Loucy (cell line): ENCODE data around the gene C9orf78.

Experiments used
- H2AFZ ChIP-seq: fragments of 200-600 bp; sonication (generic); 2 replicates; pipeline ENCODE4 v1.6.0; 2016; ENCODE audit warnings: antibody characterized with exemption, mild to moderate bottlenecking, low read length, moderate library complexity
- H3F3A ChIP-seq: fragments of 200-600 bp; 2 replicates; pipeline ENCODE4 v1.6.0; 2016; ENCODE audit warnings: antibody characterized with exemption, low read depth, mild to moderate bottlenecking
- H3K27me3 ChIP-seq: fragments of 200-600 bp; sonication (generic); 2 replicates; pipeline ENCODE4 v1.6.1; 2014; ENCODE audit warnings: low read length, mild to moderate bottlenecking; ENCODE audit not compliant: insufficient read depth, poor library complexity, severe bottlenecking
- H3K36me3 ChIP-seq: fragments of 200-600 bp; sonication (generic); 2 replicates; pipeline ENCODE4 v1.6.1; 2016; ENCODE audit warnings: low read length; ENCODE audit not compliant: insufficient read depth
- H3K4me1 ChIP-seq: fragments of 200-600 bp; sonication (generic); 2 replicates; pipeline ENCODE4 v1.5.1; 2014; ENCODE audit warnings: low read length, mild to moderate bottlenecking; ENCODE audit not compliant: insufficient read depth, poor library complexity, severe bottlenecking
- H3K4me2 ChIP-seq: fragments of 200-600 bp; sonication (generic); 2 replicates; pipeline ENCODE4 v1.6.0; 2014; ENCODE audit warnings: antibody characterized with exemption, low read length, low read depth, mild to moderate bottlenecking; ENCODE audit not compliant: poor library complexity, severe bottlenecking
- H3K4me3 ChIP-seq: fragments of 200-600 bp; sonication (generic); 2 replicates; pipeline ENCODE4 v1.5.1; 2014; ENCODE audit warnings: low read length, mild to moderate bottlenecking, mixed read lengths; ENCODE audit not compliant: poor library complexity, severe bottlenecking
- H3K79me2 ChIP-seq: fragments of 200-600 bp; sonication (generic); 2 replicates; pipeline ENCODE4 v1.6.1; 2014; ENCODE audit warnings: low read length; ENCODE audit not compliant: insufficient read depth
- H3K9ac ChIP-seq: fragments of 200-600 bp; sonication (generic); 2 replicates; pipeline ENCODE4 v1.6.0; 2014; ENCODE audit warnings: mild to moderate bottlenecking, low read depth, low read length, moderate library complexity; ENCODE audit not compliant: poor library complexity, severe bottlenecking
- H3K9me2 ChIP-seq: fragments of 200-600 bp; sonication (generic); replicated peaks from 2 replicates; pipeline ENCODE4 v1.6.1; 2016; ENCODE audit warnings: low read depth, low read length, mixed read lengths
- H3K9me3 ChIP-seq: fragments of 200-600 bp; sonication (generic); 2 replicates; pipeline ENCODE4 v1.6.1; 2014; ENCODE audit warnings: mild to moderate bottlenecking, antibody characterized with exemption, low read length, low read depth; ENCODE audit not compliant: insufficient read depth
- H4K20me1 ChIP-seq: fragments of 200-600 bp; sonication (generic); 2 replicates; pipeline ENCODE4 v1.6.0; 2014; ENCODE audit warnings: antibody characterized with exemption, low read length, mild to moderate bottlenecking; ENCODE audit not compliant: insufficient read depth, poor library complexity, severe bottlenecking
- EZH2phosphoT487 ChIP-seq: fragments of 200-600 bp; IDR thresholded peaks from 2 replicates; pipeline ENCODE4 v1.6.1; 2018; ENCODE audit warnings: antibody characterized with exemption, mild to moderate bottlenecking, moderate library complexity, borderline replicate concordance
- TF ChIP-seq, protein P1 (sequence below): fragments of 200-600 bp; sonication (generic); conservative IDR thresholded peaks from 2 replicates; pipeline ENCODE4 v1.5.1; 2014; ENCODE audit warnings: mild to moderate bottlenecking, antibody characterized with exemption, low read length

The C9orf78 gene

DNA sequence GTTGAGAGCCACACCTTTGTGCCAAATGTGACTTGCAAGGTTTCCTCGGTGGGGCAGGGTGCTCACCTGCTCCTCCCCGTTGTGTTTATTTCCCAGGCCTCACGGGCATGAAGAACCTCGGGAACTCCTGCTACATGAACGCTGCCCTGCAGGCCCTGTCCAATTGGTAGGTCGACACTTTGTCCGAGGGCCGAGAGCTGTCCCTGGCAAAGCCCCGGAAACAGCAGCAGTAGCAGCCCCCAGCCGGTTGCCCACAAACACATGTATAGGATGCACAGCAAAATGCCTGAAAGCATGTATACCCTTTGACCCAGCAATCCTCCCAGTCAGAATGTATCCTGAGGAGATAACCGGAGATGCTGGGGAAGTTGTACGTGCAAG lies 26.4 kb upstream of the C9orf78 start:
- peak overlapping the region; percentile 64 for H3K9ac ChIP-seq
- H3K36me3 ChIP-seq = peaks cover 9% of the 10 kb centered on the region; the same call in 1 of the 2 replicates
- H3K27me3 ChIP-seq = no peaks in the 10 kb centered on the region
- peak overlapping the region; percentile 27 for H3K4me2 ChIP-seq
- H3K9me2 ChIP-seq = no peaks in the 10 kb centered on the region
- H3K9me3 ChIP-seq = no peaks in the 10 kb centered on the region
- no peaks in the 10 kb centered on the region; the same call in 1 of the 2 replicates for H3K79me2 ChIP-seq
- no peaks in the 10 kb centered on the region for H4K20me1 ChIP-seq
- H3K4me3 ChIP-seq = no peak overlapping the region
- no peak for TF ChIP-seq EZH2phosphoT487
- TF ChIP-seq, protein P1, sequence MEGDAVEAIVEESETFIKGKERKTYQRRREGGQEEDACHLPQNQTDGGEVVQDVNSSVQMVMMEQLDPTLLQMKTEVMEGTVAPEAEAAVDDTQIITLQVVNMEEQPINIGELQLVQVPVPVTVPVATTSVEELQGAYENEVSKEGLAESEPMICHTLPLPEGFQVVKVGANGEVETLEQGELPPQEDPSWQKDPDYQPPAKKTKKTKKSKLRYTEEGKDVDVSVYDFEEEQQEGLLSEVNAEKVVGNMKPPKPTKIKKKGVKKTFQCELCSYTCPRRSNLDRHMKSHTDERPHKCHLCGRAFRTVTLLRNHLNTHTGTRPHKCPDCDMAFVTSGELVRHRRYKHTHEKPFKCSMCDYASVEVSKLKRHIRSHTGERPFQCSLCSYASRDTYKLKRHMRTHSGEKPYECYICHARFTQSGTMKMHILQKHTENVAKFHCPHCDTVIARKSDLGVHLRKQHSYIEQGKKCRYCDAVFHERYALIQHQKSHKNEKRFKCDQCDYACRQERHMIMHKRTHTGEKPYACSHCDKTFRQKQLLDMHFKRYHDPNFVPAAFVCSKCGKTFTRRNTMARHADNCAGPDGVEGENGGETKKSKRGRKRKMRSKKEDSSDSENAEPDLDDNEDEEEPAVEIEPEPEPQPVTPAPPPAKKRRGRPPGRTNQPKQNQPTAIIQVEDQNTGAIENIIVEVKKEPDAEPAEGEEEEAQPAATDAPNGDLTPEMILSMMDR = no peak
- no peak overlapping the region for H2AFZ ChIP-seq
- no peaks in the 10 kb centered on the region for H3F3A ChIP-seq
- H3K4me1 ChIP-seq = peaks cover 64% of the 10 kb centered on the region

DNA sequence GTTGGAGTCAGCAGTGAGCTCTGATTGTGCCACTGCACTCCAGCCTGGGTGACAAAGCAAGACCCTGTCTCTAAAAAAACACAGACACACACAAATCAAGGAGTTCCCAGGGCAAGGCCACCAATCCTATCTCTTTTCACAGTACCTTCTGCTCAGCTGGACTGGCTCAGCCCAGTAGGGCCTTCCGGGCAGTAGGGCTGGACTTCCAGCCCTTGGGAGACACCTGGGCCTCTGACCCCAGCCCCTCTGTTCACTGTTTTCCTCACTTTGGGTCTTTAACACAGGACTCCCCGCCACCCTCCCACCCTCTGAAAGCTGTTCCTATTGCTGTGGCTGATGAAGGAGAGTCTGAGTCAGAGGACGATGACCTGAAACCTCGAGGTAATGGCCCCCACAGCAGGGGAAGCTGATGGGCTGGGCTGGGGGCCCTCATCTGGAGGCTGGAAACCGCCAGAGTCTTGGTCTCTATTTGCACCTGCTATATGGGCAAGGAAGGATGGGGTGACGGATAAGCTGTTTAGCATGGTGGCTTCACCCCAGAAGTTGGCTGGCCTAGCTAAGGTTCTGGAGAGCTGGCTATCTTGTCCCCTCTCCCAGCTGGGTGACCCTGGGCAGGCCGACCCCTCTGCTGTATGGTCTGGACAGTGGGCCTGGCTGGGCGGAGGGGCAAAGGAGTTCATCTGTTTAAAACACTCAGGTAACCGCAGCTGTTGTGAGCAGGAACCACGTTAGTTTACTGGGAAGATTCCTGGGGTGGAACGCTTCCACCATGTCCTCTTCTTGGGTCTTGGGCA lies 25.8 kb upstream of the C9orf78 start:
- Histone ChIP-seq H3K4me3 (no peak overlapping the region), H3F3A (no peaks in the 10 kb centered on the region), H3K9ac (peak overlapping the region; percentile 64), H4K20me1 (no peaks in the 10 kb centered on the region), H2AFZ (no peak overlapping the region), H3K4me1 (peaks cover 64% of the 10 kb centered on the region), H3K9me3 (no peaks in the 10 kb centered on the region), H3K27me3 (no peaks in the 10 kb centered on the region), H3K36me3 (peaks cover 9% of the 10 kb centered on the region; the same call in 1 of the 2 replicates), H3K9me2 (no peaks in the 10 kb centered on the region), H3K79me2 (no peaks in the 10 kb centered on the region; the same call in 1 of the 2 replicates), H3K4me2 (peak overlapping the region; percentile 27)
- TF ChIP-seq, protein P1 = no peak
- no peak for TF ChIP-seq EZH2phosphoT487

GRCh38 chr9:129858167-129858962 lies 23.3 kb upstream of the C9orf78 start:
- TF ChIP-seq, protein P1 = no peak
- TF ChIP-seq EZH2phosphoT487 = no peak
- Histone ChIP-seq H3K27me3 (no peaks in the 10 kb centered on the region), H3K9ac (peak overlapping the region; percentile 72)

More at GRCh38 chr9:129858167-129858962, 23.3 kb upstream of the C9orf78 start:
- Histone ChIP-seq H3K9me2 (no peaks in the 10 kb centered on the region), H4K20me1 (no peaks in the 10 kb centered on the region), H2AFZ (no peak overlapping the region), H3K4me2 (no peak overlapping the region), H3K4me1 (peaks cover 57% of the 10 kb centered on the region), H3F3A (0 out of 2 replicates have a peak, but pooled peaks cover 2% of the 10 kb centered on the region), H3K79me2 (no peaks in the 10 kb centered on the region; the same call in 1 of the 2 replicates), H3K36me3 (peaks cover 11% of the 10 kb centered on the region; the same call in 1 of the 2 replicates), H3K9me3 (no peaks in the 10 kb centered on the region), H3K4me3 (no peak overlapping the region)
